GM23338 (cell line): Measurements from ENCODE around the gene STX16. TPM values are rescaled to one million over a fixed set of nuclear protein-coding genes. Genes with fewer than 3 reads are reported as not detected.

ENCODE experiments used
- ATAC-seq: fragments of 200-7000 bp; cut with Tn5 transposase; 3 replicates; pipeline ENCODE4 v1.9.1; 2020
- DNase-seq: peaks from one replicate; pipeline ENCODE4 v3.0.0-alpha.2; 2015; ENCODE audit warnings: low spot score
- H2AFZ ChIP-seq: fragments of 200-600 bp; sonication (generic); 2 replicates; pipeline ENCODE4 v1.8.0; 2016; ENCODE audit warnings: antibody characterized with exemption, mild to moderate bottlenecking, moderate library complexity
- H3F3A ChIP-seq: fragments of 200-600 bp; sonication (generic); replicated peaks from 2 replicates; pipeline ENCODE4 v1.8.0; 2017; ENCODE audit warnings: antibody characterized with exemption, mixed run types, low read depth
- H3K27ac ChIP-seq: fragments of 200-600 bp; sonication (generic); 2 replicates; pipeline ENCODE4 v1.6.1; 2016; ENCODE audit warnings: low read depth
- H3K27me3 ChIP-seq: fragments of 200-600 bp; sonication (generic); 2 replicates; pipeline ENCODE4 v1.8.0; 2016; ENCODE audit warnings: mild to moderate bottlenecking, mixed run types, moderate library complexity; ENCODE audit not compliant: insufficient read depth
- H3K36me3 ChIP-seq: fragments of 200-600 bp; sonication (generic); 2 replicates; pipeline ENCODE4 v1.8.0; 2016; ENCODE audit warnings: mild to moderate bottlenecking; ENCODE audit not compliant: insufficient read depth
- H3K4me1 ChIP-seq: fragments of 200-600 bp; sonication (generic); 2 replicates; pipeline ENCODE4 v1.8.0; 2016; ENCODE audit warnings: mild to moderate bottlenecking, moderate library complexity; ENCODE audit not compliant: insufficient read depth
- H3K4me2 ChIP-seq: fragments of 200-600 bp; sonication (generic); 2 replicates; pipeline ENCODE4 v1.7.1; 2017; ENCODE audit warnings: mixed run types
- H3K4me3 ChIP-seq: fragments of 200-600 bp; sonication (generic); 2 replicates; pipeline ENCODE4 v1.6.1; 2016; ENCODE audit warnings: mixed run types
- H3K79me2 ChIP-seq: fragments of 200-600 bp; sonication (generic); replicated peaks from 2 replicates; pipeline ENCODE4 v1.8.0; 2017; ENCODE audit warnings: mild to moderate bottlenecking; ENCODE audit not compliant: insufficient read depth
- H3K9me2 ChIP-seq: fragments of 200-600 bp; sonication (generic); 2 replicates; pipeline ENCODE4 v1.8.0; 2017; ENCODE audit not compliant: insufficient read depth
- H4K20me1 ChIP-seq: fragments of 200-600 bp; sonication (generic); replicated peaks from 2 replicates; pipeline ENCODE4 v1.8.0; 2017; ENCODE audit warnings: mild to moderate bottlenecking; ENCODE audit not compliant: insufficient read depth
- H3K27ac Mint-ChIP-seq: 2 replicates; pipeline ENCODE4 v1.8.0; 2020; ENCODE audit warnings: inconsistent platforms, mild to moderate bottlenecking, moderate library complexity, mixed read lengths
- H3K27me3 Mint-ChIP-seq: 3 replicates; pipeline ENCODE4 v1.8.0; 2022; ENCODE audit warnings: low read depth, mild to moderate bottlenecking, moderate library complexity, mixed read lengths, inconsistent platforms; ENCODE audit not compliant: insufficient read depth, poor library complexity
- H3K36me3 Mint-ChIP-seq: 3 replicates; pipeline ENCODE4 v1.8.0; 2021; ENCODE audit warnings: low read depth, mild to moderate bottlenecking, inconsistent platforms, moderate library complexity, mixed read lengths
- H3K4me1 Mint-ChIP-seq: 3 replicates; pipeline ENCODE4 v1.8.0; 2020; ENCODE audit warnings: mild to moderate bottlenecking, inconsistent platforms, mixed read lengths
- H3K4me3 Mint-ChIP-seq: 3 replicates; pipeline ENCODE4 v1.8.0; 2021; ENCODE audit warnings: moderate library complexity, mild to moderate bottlenecking, inconsistent platforms, mixed read lengths
- H3K9me3 Mint-ChIP-seq: 3 replicates; pipeline ENCODE4 v1.8.0; 2020; ENCODE audit warnings: moderate library complexity, mild to moderate bottlenecking, inconsistent platforms, mixed read lengths
- CREB1 ChIP-seq: fragments of 250-450 bp; sonication (Bioruptor Pico); IDR thresholded peaks from 2 replicates; pipeline ENCODE4 v1.5.0; 2020; ENCODE audit warnings: low read depth, mild to moderate bottlenecking, moderate library complexity
- CTCF ChIP-seq, 2 experiments: fragments of 200-600 bp in 1 of 2; sonication (generic) in 1 of 2; conservative IDR thresholded peaks; 2 replicates each; pipeline versions ENCODE4 v1.5.1 to v1.6.1; 2016 to 2017; ENCODE audit warnings: antibody characterized with exemption in 2 of 2, low read depth in 2 of 2, mild to moderate bottlenecking in 2 of 2, moderate library complexity in 1 of 2
- ETS1 ChIP-seq: IDR thresholded peaks from 2 replicates; pipeline ENCODE4 v1.6.1; 2016; ENCODE audit warnings: antibody characterized with exemption
- EZH2 ChIP-seq: fragments of 200-600 bp; sonication (generic); IDR thresholded peaks from one replicate; pipeline ENCODE4 v1.8.0; 2017; ENCODE audit warnings: antibody characterized with exemption, mild to moderate bottlenecking, low read depth; ENCODE audit not compliant: unreplicated experiment
- EZH2phosphoT487 ChIP-seq: fragments of 200-600 bp; sonication (generic); IDR thresholded peaks from one replicate; pipeline ENCODE4 v1.8.1; 2018; ENCODE audit warnings: antibody characterized with exemption; ENCODE audit not compliant: unreplicated experiment
- JUNB ChIP-seq: IDR thresholded peaks from one replicate; pipeline ENCODE4 v1.6.1; 2016; ENCODE audit warnings: antibody characterized with exemption; ENCODE audit not compliant: unreplicated experiment
- NANOG ChIP-seq: IDR thresholded peaks from 2 replicates; pipeline ENCODE4 v1.6.1; 2016; ENCODE audit warnings: antibody characterized with exemption, borderline replicate concordance
- POLR2AphosphoS5 ChIP-seq: IDR thresholded peaks from 2 replicates; pipeline ENCODE4 v1.6.1; 2016; ENCODE audit warnings: antibody characterized with exemption, low read depth
- REST ChIP-seq: IDR thresholded peaks from one replicate; pipeline ENCODE4 v1.6.1; 2018; ENCODE audit warnings: antibody characterized with exemption; ENCODE audit not compliant: unreplicated experiment
- STAT1 ChIP-seq: IDR thresholded peaks from one replicate; pipeline ENCODE4 v1.6.1; 2016; ENCODE audit warnings: antibody characterized with exemption; ENCODE audit not compliant: unreplicated experiment
- ZNF114 ChIP-seq: fragments of 250-450 bp; sonication (Bioruptor Pico); IDR thresholded peaks from 2 replicates; pipeline ENCODE4 v1.5.0; 2020; ENCODE audit warnings: mild to moderate bottlenecking, moderate library complexity
- ZNF331 ChIP-seq: fragments of 250-450 bp; sonication (Bioruptor Pico); IDR thresholded peaks from 2 replicates; pipeline ENCODE4 v1.5.0; 2020; ENCODE audit warnings: low read depth, mild to moderate bottlenecking, moderate library complexity
- polyA plus RNA-seq: library from polyadenylated mRNA; unstranded; fragments of >200 nt; fragmentation: Nextera tagmentation; extraction: Ambion mirVana; gene quantifications from 2 replicates; pipeline ENCODE4 v1.2.1, GENCODE V29; 2016
- total RNA-seq: library from RNA; depleted of rRNA; stranded (reverse); fragments of >200 nt; shearing (Covaris generic); gene quantifications from 2 replicates; pipeline ENCODE4 v1.2.3, GENCODE V29; 2014

STX16 gene
- total and polyA plus RNA-seq, 2 experiments from 2014 or later, result 31.2 to 70.5 TPM

GRCh38 chr20:58688840-58689239 is 37.8 kb downstream of the STX16 start:
- DNase-seq, result no peak
- peaks cover 17% of the 10 kb centered on the region for H3F3A ChIP-seq
- H3K27ac Mint-ChIP-seq, result no peak overlapping the region

GRCh38 chr20:58690396-58691135 is 39.5 kb downstream of the STX16 start:
- no peak overlapping the region; the same call in 2 of the 3 replicates for H3K4me3 Mint-ChIP-seq
- H3K27ac Mint-ChIP-seq, result no peak overlapping the region
- Histone ChIP-seq H3K9me2 (no peaks in the 10 kb centered on the region), H3K79me2 (no peaks in the 10 kb centered on the region), H3K4me1 (peaks cover 31% of the 10 kb centered on the region), H4K20me1 (no peaks in the 10 kb centered on the region), H3K4me3 (no peak overlapping the region), H3K4me2 (no peak overlapping the region), H3K27ac (no peak overlapping the region), H3K36me3 (no peaks in the 10 kb centered on the region; the same call in 1 of the 2 replicates), H3F3A (peaks cover 25% of the 10 kb centered on the region), H3K27me3 (no peaks in the 10 kb centered on the region), H2AFZ (no peak overlapping the region)
- peaks cover 38% of the 10 kb centered on the region for H3K4me1 Mint-ChIP-seq
- peaks cover 6% of the 10 kb centered on the region for H3K27me3 Mint-ChIP-seq
- no peak for ATAC-seq
- DNase-seq, result no peak
- peaks cover 10% of the 10 kb centered on the region; the same call in 2 of the 3 replicates for H3K36me3 Mint-ChIP-seq
- H3K9me3 Mint-ChIP-seq, result no peaks in the 10 kb centered on the region
- no peak for TF ChIP-seq CTCF (conservative IDR thresholded peaks at IDR 0.05; ENCODE audit: low read depth in 2 of 2)
- TF ChIP-seq CREB1 (CRISPR knock-in tag), result no peak
- TF ChIP-seq STAT1, result no peak
- no peak for TF ChIP-seq EZH2
- TF ChIP-seq ZNF114 (CRISPR knock-in tag), result no peak
- no peak for TF ChIP-seq POLR2AphosphoS5
- no peak for TF ChIP-seq EZH2phosphoT487
- TF ChIP-seq JUNB, result no peak
- no peak for TF ChIP-seq ZNF331 (CRISPR knock-in tag)
- TF ChIP-seq REST, result no peak
- TF ChIP-seq ETS1, result no peak
- no peak for TF ChIP-seq NANOG

More at GRCh38 chr20:58688840-58689239, 37.8 kb downstream of the STX16 start:
- ATAC-seq, result no peak
- Histone ChIP-seq H2AFZ (no peak overlapping the region), H3K36me3 (no peaks in the 10 kb centered on the region; the same call in 1 of the 2 replicates), H3K9me2 (no peaks in the 10 kb centered on the region), H3K4me3 (no peak overlapping the region), H3K79me2 (no peaks in the 10 kb centered on the region), H3K27ac (no peak overlapping the region; the same call in 1 of the 2 replicates), H3K27me3 (no peaks in the 10 kb centered on the region), H3K4me1 (peaks cover 31% of the 10 kb centered on the region; the same call in 1 of the 2 replicates), H3K4me2 (no peak overlapping the region), H4K20me1 (no peaks in the 10 kb centered on the region)
- H3K9me3 Mint-ChIP-seq, result no peaks in the 10 kb centered on the region
- H3K4me3 Mint-ChIP-seq, result no peak overlapping the region
- H3K4me1 Mint-ChIP-seq, result peaks cover 36% of the 10 kb centered on the region
- peaks cover 16% of the 10 kb centered on the region; the same call in 2 of the 3 replicates for H3K36me3 Mint-ChIP-seq
- H3K27me3 Mint-ChIP-seq, result peaks cover 8% of the 10 kb centered on the region
- TF ChIP-seq NANOG (no peak), JUNB (no peak)
